Fibroblast of the conjunctiva (primary cell): ENCODE results near the gene SDK2.

Experiments
- DNase-seq: peaks from one replicate; pipeline ENCODE4 v3.0.0-alpha.2; 2010; ENCODE audit warnings: low read depth

The SDK2 gene

GRCh38 chr17:73552300-73553048 lies 91.8 kb downstream of the SDK2 start:
- no peak for DNase-seq

DNA sequence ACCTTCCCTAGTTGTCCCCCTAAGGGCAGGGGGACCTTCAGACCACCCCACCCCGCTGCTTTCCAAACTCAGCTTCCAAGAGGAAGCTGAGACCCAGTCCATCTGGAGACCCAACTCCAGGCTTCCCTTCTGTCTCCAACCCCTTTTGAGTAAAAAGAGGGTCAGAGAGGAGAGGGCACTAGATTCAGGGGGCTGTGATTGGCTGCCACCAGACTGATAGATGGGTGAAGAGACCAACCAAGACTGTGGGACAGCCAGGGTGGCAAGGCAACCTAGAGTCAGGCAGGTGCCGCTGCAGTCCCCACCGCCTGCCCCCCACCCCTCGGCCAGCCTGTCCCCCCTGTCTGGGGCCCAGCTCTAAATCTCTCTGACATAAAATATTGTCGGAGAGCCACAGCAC lies 92.5 kb downstream of the SDK2 start:
- no peak for DNase-seq

GRCh38 chr17:73551144-73551543 lies 93.1 kb downstream of the SDK2 start:
- DNase-seq: no peak

- DNase-seq: no peak
These were observed 93.7 kb downstream of the SDK2 start for GRCh38 chr17:73550556-73550955.

GRCh38 chr17:73549841-73550430 lies 94.3 kb downstream of the SDK2 start:
- DNase-seq: no peak

DNA sequence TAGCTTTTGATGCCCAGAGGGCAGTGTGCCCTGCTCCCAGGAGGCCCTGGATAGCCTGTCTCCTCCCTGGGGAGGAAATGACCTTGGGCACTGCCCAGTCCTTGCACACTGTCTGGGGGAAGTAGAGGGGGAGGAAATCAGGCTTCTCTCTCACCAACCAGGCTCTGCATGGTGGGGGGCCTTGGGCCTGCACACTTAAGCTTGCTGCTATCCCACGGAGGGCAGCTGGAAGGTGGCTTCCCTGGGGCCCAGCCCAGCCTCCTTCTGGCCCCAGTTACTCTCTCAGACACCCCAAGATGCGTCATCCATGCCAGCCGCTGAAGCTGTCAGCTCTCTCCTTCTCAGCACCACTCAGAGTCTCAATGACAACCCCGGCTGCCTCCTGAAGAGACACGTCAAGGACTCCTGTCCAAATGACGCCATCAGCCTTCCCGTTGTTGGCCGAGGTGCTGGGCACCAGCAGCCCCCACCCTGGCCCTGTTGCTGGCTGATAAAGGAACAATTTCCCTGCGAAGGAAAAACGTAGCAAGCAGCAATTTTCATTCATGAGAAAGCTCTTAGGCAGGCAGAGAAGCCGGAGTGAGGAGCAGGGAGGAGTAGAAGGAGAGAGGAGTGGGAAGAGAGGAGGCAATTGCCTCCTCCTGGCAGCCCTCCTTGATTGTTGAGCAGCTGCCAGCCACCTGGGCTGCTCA lies 95.5 kb downstream of the SDK2 start:
- DNase-seq: no peak

- DNase-seq: no peak
These were observed 96.5 kb downstream of the SDK2 start for GRCh38 chr17:73547790-73548189.

DNA sequence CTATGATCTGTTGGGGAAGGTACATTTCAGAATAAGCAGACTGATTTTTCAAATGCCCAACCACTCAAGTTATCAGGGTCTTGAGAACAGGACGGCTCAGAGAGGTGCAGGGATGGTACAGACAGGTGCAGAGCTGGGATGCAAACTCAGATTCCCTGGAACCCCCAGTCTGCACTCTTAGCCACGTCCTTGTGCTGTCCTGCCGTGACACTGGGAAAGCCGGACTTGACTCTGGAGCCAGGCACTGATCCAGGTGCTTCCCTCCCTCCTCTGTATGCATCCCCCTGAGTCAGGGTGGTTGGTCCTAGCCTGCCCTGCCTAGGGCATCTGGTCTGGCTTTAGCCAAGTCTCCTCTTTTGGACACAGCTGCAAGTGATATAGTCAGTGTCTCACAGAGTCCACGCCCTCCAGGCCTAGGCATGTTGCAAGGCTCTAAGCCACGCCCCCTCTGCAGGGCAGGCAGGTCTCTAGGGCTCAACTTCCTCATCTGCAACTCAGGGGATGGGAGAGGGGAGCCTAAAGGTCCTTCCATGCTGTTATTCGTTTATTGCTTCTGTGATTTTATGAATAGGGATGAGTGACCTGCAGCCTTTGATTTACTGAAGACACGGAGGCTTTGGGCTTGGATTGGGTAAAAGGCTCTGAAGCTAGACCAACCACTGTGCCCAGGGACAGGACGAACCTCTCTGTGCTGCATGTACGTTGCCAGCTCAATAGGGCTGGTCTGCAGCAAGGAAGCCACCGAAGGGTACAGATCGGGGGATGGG lies 97.3 kb downstream of the SDK2 start:
- DNase-seq: no peak

DNA sequence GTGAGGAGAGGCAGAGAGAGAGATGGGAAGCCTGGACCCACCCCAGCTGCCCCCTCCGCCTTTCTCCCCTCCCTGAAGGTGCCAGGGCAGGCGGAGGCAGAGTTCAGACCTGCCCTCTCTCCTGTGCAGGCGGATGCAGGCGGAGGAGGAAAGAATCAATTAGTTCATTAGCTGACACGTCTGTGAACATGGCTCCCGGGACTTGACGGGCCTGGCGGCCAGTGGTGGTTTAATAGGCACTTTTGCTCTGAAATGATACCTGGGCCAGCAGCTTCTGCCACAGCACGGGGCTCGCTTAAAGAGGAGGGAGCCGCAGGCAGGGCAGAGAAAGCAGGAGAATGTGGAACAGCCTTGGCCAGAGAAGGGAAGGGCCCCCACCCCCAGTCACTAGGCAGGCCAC lies 98.1 kb downstream of the SDK2 start:
- DNase-seq: no peak

DNA sequence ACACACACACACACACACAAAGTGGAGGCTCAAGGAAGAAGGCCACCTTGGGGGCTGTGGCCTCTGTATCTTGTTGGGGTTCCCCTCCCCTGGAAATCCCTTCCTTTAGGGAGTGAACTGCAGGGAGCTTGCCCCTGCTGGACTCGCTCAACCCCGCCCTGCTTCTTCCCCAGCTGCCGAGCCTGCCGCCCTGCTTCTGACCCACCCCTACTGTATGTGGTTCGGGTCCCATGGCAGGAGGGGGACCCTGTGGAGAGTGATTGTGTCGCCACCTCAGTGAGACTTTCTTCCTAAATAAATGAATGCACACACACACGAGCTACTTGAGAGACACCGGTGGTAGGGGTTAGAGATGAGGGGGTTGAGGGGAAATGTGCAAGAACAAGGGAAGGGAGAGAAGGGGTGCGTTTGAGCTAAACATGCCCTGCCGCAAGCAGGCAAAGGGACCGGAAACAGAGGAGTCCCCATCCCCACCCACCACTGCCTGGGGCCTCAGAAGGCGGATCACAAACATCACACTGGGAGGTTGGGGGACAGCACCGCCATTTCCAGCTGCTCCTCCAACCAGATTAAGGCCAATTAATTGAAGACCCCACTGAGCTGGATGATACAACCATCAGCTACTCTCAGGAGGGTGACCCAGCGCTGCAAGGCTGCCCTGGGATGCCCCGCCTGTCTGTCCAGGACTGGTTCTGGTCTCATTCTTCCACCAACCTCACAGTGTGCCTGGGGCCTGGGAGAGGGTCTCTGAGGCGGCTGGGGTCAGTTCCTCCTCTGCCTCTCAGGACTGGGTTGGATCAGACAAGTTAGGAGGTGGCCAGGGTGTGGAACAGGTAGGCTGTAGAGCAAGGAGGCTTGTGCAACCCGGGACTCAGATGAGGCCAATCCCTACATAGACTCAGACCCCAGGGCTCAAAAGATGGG lies 98.9 kb downstream of the SDK2 start:
- no peak for DNase-seq

GRCh38 chr17:73544333-73544732 lies 99.9 kb downstream of the SDK2 start:
- DNase-seq: no peak

DNA sequence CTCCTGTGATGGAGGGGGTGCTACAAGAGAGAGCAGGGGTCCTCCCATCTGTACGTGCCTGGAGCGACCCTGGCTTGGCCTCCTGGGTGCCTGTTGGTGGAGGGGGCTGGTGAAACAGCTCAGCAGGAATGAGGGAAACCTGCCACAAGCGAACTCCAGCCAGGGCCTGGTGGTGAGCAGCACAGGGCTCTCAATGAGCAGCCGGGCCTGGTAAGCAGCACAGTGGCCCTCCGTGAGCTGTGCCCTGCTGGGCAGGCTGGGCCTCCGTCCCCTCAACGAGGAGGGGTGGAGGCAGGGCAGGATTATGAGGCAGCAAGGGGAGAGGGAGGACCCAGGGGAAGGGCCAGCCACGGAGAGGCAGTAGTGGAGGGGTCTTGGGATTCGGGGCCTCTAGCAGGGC lies 101.9 kb downstream of the SDK2 start:
- DNase-seq: no peak

DNA sequence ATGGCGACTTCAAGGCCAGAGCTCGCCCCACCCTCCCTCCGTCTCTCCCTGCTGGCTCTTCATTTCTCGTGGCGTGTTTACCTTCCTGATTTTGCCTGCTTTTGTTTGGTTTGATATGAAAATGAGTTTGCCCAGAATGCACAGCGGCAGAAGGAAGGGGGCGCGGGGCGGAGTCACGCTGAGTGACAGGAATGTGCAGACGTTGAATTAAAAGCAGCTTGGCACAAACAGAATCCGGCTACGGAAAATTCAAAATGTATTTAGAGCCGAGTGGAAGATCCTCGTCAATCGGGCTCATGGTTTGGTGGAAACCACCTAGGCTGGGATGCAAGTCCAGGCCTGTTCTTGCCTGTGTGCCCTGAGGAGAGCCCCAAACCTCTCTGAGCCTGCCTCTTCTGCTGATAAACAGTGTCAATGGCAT lies 102.7 kb downstream of the SDK2 start:
- no peak for DNase-seq

DNA sequence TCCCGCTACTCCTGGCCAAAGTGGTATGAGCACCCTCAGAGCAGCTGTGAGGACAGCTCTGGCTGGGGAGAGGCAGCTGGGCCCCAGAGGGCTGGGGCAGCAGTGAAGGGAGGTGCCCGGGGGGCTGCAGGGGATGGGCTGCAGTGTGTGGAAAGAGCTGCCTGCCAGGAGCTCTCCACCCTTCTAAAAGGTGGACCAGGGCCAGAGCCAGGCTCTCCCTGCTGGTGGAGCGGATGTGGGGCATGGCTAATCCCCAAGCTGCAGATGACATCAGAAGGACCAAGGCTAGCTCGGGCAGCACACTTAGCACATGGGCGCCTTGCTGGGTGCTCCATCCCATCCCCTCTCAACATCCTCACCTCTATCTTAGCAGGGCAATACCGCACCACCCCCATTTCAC lies 103.1 kb downstream of the SDK2 start:
- DNase-seq: no peak

DNA sequence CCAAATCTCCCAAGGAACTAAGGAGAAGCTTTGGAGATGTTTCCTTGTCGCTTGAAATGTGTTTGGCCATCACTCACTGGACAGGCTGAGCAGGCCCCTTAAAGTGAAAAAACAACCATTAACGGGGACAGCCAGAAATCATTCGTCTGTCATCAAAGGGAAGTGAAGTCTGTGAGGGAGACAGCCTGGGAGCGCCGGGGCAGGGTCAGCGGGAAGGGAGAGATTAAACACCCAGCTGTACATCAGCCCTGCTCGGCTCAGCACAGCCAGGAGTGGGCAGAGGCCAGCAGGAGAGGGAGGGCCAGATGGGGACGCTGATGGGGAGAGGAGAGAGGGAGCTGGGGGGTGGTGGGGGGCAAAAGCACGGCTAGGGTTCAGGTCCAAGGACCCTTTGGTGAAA lies 105.1 kb downstream of the SDK2 start:
- DNase-seq: no peak

GRCh38 chr17:73538445-73538844 lies 105.8 kb downstream of the SDK2 start:
- no peak for DNase-seq

- no peak for DNase-seq
These were observed 107.3 kb downstream of the SDK2 start for GRCh38 chr17:73536700-73537605.

GRCh38 chr17:73535746-73536145 lies 108.5 kb downstream of the SDK2 start:
- no peak for DNase-seq

DNA sequence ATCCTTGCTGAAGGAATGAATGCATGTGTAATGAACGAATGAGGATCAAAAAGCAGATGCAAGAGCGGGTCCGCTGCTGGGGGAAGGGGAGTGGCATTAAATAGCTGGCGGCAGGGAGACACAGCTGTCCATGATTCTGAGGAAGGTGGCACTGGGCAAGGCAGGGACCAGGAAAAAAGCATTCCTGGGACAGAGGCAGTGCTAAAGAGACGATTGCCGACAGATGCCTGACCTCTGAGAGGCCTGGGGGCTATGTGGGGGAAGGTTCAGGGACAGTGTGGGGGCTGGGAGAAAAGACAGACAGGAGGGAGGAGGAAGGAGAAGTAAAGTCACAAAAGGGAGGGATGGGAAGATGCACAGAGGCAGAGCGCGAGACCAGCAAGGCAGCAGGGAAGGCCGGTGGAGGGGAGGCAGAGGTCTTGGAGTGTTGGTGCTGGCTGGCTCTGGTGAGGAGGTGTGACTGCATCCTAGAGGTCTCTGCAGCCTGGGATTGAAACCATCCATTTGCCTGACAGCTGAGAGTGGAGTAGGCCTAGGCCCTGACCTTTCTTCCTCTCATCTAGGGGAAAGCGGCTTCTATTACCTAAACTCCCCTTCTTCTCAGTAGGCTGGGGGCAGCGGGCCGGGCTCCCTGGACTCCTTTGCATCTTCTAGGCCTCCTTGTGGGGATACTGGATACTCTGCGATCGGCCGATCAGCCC lies 109.9 kb downstream of the SDK2 start:
- no peak for DNase-seq

DNA sequence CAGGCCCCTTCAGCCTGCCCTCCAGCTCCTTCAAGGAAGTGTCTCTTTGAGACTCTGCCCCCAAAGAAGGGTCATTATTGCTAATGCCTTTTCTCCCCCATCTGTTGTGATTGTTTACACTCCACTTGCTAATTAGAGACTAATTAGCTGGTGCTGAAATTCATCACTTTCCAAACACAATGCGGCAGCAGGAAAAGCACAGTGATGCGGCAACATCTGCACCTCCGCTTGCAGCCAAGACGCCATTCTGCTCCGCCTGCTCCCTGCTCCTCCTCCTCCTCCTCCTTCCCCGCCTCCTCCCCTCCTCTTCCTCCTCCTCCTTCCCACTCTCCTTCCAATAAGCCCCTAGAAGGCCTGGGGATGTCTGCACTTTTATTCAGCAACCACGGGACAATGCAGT lies 110.5 kb downstream of the SDK2 start:
- no peak for DNase-seq
